ENCODE results near the gene RPS21. TPM values are rescaled to one million over a fixed set of nuclear protein-coding genes. Genes with fewer than 3 reads are reported as not detected.
A peak's percentile ranks its signal among the peaks of the same experiment; 100 is the strongest.

The RPS21 gene
- total and polyA plus RNA-seq, 12 donors = 438 to 4,794 (median 1,602) TPM

- peak overlapping the region in 4 of 5 donors; percentile 0 to 94 (median 91) for H3K27ac ChIP-seq
Measured at GRCh38 chr20:62367633-62368391, 19.1 kb upstream of the RPS21 start.

GRCh38 chr20:62368392-62368975 lies 18.4 kb upstream of the RPS21 start:
- no peaks in the 10 kb centered on the region for H3K27me3 ChIP-seq
- intact Hi-C loops (cut with DNase I) = loop anchor here in 1 of 2 donors (5.0 kb wide), 1 partner anchor 66 kb away; the partner anchor contains the start of gene ADRM1
- H3K9me3 ChIP-seq (replicated peaks in 1 of 3) = no peaks in the 10 kb centered on the region
- WGBS, 4 donors = 12 to 33% (median 22%) methylated on average over 8 to 15 of the region's 15 CpGs
- H3K36me3 ChIP-seq (replicated peaks in 1 of 2) = no peaks in the 10 kb centered on the region
- peak overlapping the region in 4 of 5 donors; percentile 60 to 94 (median 78) for H3K27ac ChIP-seq
- peaks cover 63% of the 10 kb centered on the region in 2 donors for H3K4me1 ChIP-seq (replicated peaks in 1 of 2)
- DNase-seq = peak in 5 of 7 donors; percentile 70 to 83 (median 77)
- peak overlapping the region in 2 of 4 donors; percentile 0 to 38 for H3K4me3 ChIP-seq
- peak in 1 of 6 experiments; percentile 15 for TF ChIP-seq CTCF (IDR thresholded peaks at IDR 0.05)
- no peak for TF ChIP-seq POLR2A (IDR thresholded peaks at IDR 0.05)

More at GRCh38 chr20:62367633-62368391, 19.1 kb upstream of the RPS21 start:
- intact Hi-C loops (cut with DNase I) = loop anchor here in 1 of 2 donors (5.0 kb wide), 1 partner anchor 66 kb away; the partner anchor contains the start of gene ADRM1
- H3K27me3 ChIP-seq = no peaks in the 10 kb centered on the region
- peak in 4 of 7 donors; percentile 53 to 67 (median 66) for DNase-seq
- H3K4me1 ChIP-seq (replicated peaks in 1 of 2) = peaks cover 63% of the 10 kb centered on the region in 2 donors
- no peaks in the 10 kb centered on the region for H3K36me3 ChIP-seq (replicated peaks in 1 of 2)
- H3K9me3 ChIP-seq (replicated peaks in 1 of 3) = no peaks in the 10 kb centered on the region
- peak overlapping the region in 2 of 4 donors; percentile 64 to 99 for H3K4me3 ChIP-seq
- WGBS, 4 donors = 10 to 17% (median 15%) methylated on average over 10 to 37 of the region's 37 CpGs
- TF ChIP-seq POLR2A (IDR thresholded peaks at IDR 0.05) (no peak), CTCF (IDR thresholded peaks at IDR 0.05) (no peak)

GRCh38 chr20:62368976-62369814 lies 17.7 kb upstream of the RPS21 start:
- Histone ChIP-seq H3K4me1 (replicated peaks in 1 of 2) (peaks cover 60 to 61% of the 10 kb centered on the region in 2 donors), H3K27me3 (no peaks in the 10 kb centered on the region), H3K27ac (peak overlapping the region in 4 of 5 donors; percentile 63 to 94 (median 78)), H3K9me3 (replicated peaks in 1 of 3) (no peaks in the 10 kb centered on the region), H3K4me3 (peak overlapping the region in 2 of 4 donors; percentile 0 to 38), H3K36me3 (replicated peaks in 1 of 2) (no peaks in the 10 kb centered on the region)
- peak in 1 of 2 donors; percentile 46 for TF ChIP-seq POLR2A (IDR thresholded peaks at IDR 0.05)
- peak in 3 of 6 experiments; percentile 32 to 39 (median 33) for TF ChIP-seq CTCF (IDR thresholded peaks at IDR 0.05)
- DNase-seq = peak; percentile 61 to 89 (median 84)
- 15 to 57% (median 27%) methylated on average over 8 to 28 of the region's 28 CpGs for WGBS, 4 donors
- intact Hi-C loops (cut with DNase I) = loop anchor here in 1 of 2 donors (5.0 kb wide), 1 partner anchor 67 kb away; the partner anchor contains the start of gene ADRM1

All from adrenal gland (tissue), 12 donors.